Activated B cell treated with CpG ODN at 0.5 μM for 24 hours (primary cell): Measurements from ENCODE around the gene PARVA. TPM values are rescaled to one million over a fixed set of nuclear protein-coding genes. Genes with fewer than 3 reads are reported as not detected.

Experiments
- ATAC-seq: fragments of 200-7000 bp; cut with Tn5 transposase; one replicate; pipeline ENCODE4 v1.10.0; 2021; ENCODE audit warnings: low read depth, mild to moderate bottlenecking, moderate library complexity
- CTCF ChIA-PET: fragments of 350-600 bp; sonication (Branson Sonifier 250); formaldehyde crosslinking; loops from one replicate; lab custom pipeline; 2021; ENCODE audit warnings: antibody characterized with exemption; lab: Charles Lee
- POLR2A ChIA-PET: fragments of 350-600 bp; sonication (Branson Sonifier 250); formaldehyde crosslinking; loops from one replicate; lab custom pipeline; 2021; ENCODE audit warnings: antibody characterized with exemption; lab: Charles Lee
- DNase-seq: peaks from one replicate; pipeline ENCODE4 v3.0.0; 2022
- H3K27ac Mint-ChIP-seq: one replicate; pipeline ENCODE4 v1.8.0; 2020; ENCODE audit warnings: mixed read lengths
- H3K27me3 Mint-ChIP-seq: one replicate; pipeline ENCODE4 v1.8.0; 2021; ENCODE audit warnings: mixed read lengths
- H3K36me3 Mint-ChIP-seq: one replicate; pipeline ENCODE4 v1.8.0; 2021; ENCODE audit warnings: low read depth, mixed read lengths
- H3K4me1 Mint-ChIP-seq: one replicate; pipeline ENCODE4 v1.8.0; 2021; ENCODE audit warnings: mixed read lengths
- H3K4me3 Mint-ChIP-seq: one replicate; pipeline ENCODE4 v1.8.0; 2020; ENCODE audit warnings: mild to moderate bottlenecking, mixed read lengths
- H3K9me3 Mint-ChIP-seq: one replicate; pipeline ENCODE4 v1.8.0; 2020; ENCODE audit warnings: mixed read lengths
- intact Hi-C: fragments of 100-400 bp; cut with micrococcal nuclease; formaldehyde crosslinking; loops from one replicate; pipeline ENCODE4 v1.15.1; 2024
- total RNA-seq: library from RNA; stranded (reverse); gene quantifications from 2 replicates; pipeline ENCODE4 v1.2.3, GENCODE V29; 2022
- TF ChIP-seq, protein P1 (sequence below): fragments of 200-600 bp; IDR thresholded peaks from one replicate; pipeline ENCODE4 v1.8.0; 2022; ENCODE audit warnings: antibody characterized with exemption, mild to moderate bottlenecking

Gene PARVA
- total RNA-seq, 1 donor from 2014 or later, result not detected

- intact Hi-C loops, result no loop called here
- H3K27me3 Mint-ChIP-seq, result peaks cover 5% of the 10 kb centered on the region
- H3K27ac Mint-ChIP-seq, result no peak overlapping the region
- CTCF ChIA-PET, result no interaction called here
- H3K9me3 Mint-ChIP-seq, result no peaks in the 10 kb centered on the region
- POLR2A ChIA-PET, result no interaction called here
- TF ChIP-seq, protein P1, sequence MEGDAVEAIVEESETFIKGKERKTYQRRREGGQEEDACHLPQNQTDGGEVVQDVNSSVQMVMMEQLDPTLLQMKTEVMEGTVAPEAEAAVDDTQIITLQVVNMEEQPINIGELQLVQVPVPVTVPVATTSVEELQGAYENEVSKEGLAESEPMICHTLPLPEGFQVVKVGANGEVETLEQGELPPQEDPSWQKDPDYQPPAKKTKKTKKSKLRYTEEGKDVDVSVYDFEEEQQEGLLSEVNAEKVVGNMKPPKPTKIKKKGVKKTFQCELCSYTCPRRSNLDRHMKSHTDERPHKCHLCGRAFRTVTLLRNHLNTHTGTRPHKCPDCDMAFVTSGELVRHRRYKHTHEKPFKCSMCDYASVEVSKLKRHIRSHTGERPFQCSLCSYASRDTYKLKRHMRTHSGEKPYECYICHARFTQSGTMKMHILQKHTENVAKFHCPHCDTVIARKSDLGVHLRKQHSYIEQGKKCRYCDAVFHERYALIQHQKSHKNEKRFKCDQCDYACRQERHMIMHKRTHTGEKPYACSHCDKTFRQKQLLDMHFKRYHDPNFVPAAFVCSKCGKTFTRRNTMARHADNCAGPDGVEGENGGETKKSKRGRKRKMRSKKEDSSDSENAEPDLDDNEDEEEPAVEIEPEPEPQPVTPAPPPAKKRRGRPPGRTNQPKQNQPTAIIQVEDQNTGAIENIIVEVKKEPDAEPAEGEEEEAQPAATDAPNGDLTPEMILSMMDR, result no peak
- no peaks in the 10 kb centered on the region for H3K4me1 Mint-ChIP-seq
- H3K36me3 Mint-ChIP-seq, result no peaks in the 10 kb centered on the region
- H3K4me3 Mint-ChIP-seq, result no peak overlapping the region
- ATAC-seq (no peak), DNase-seq (no peak)
These were observed 40.6 kb downstream of the PARVA start for GRCh38 chr11:12417691-12418611.

DNA sequence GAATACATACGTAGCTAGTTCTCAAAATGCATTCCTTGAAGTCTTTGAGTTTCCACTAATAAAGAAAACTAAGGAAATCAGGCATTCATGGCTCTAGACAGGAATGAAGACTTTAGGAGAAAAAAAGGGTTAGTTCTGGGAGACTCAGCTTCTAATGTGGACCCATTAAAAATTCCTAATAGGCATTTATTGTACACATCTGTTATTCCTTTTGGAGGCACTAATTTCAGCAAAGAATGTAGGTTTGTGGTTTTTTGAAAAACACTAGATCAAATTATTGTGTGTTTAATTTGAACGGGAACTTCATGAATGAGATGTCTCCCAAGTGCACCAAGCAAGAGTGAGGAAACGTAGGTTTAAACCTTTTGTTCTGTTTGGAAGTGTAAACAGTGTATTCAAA lies 42.7 kb downstream of the PARVA start:
- CTCF ChIA-PET, result no interaction called here
- no peak overlapping the region for H3K27ac Mint-ChIP-seq
- H3K9me3 Mint-ChIP-seq, result no peaks in the 10 kb centered on the region
- TF ChIP-seq, protein P1, result no peak
- DNase-seq, result no peak
- H3K27me3 Mint-ChIP-seq, result peaks cover 2% of the 10 kb centered on the region
- intact Hi-C loops, result no loop called here
- H3K4me3 Mint-ChIP-seq, result no peak overlapping the region
- no peaks in the 10 kb centered on the region for H3K4me1 Mint-ChIP-seq
- ATAC-seq, result no peak
- POLR2A ChIA-PET, result no interaction called here
- no peaks in the 10 kb centered on the region for H3K36me3 Mint-ChIP-seq

DNA sequence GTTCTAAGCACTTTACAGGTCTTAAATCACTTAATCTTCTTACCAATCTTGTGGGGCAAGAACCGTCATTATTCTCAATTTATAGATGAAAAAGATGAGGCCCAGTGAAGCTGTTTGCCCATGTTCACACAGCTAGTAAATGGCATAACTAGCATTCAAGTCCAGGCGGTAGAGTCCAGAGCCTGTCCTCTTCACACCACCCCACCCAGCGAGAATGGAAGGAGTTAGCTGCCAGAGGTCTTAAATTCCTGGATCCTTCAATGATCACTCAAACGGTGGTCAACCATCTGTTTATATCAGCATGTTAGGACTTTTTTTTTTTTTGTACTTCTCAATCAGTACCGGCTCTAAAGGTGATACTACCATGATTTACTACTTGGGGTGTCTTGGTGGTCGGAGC lies 43.3 kb downstream of the PARVA start:
- no peak overlapping the region for H3K4me3 Mint-ChIP-seq
- no peaks in the 10 kb centered on the region for H3K4me1 Mint-ChIP-seq
- no peak for ATAC-seq
- ChIA-PET CTCF (no interaction called here), POLR2A (interaction anchor here (0.7 kb wide), 1 partner anchor 1659 kb away, joined by 3 read pairs; no protein-coding TSS in a partner anchor)
- H3K36me3 Mint-ChIP-seq, result no peaks in the 10 kb centered on the region
- no peak overlapping the region for H3K27ac Mint-ChIP-seq
- H3K9me3 Mint-ChIP-seq, result no peaks in the 10 kb centered on the region
- intact Hi-C loops, result no loop called here
- H3K27me3 Mint-ChIP-seq, result peaks cover 6% of the 10 kb centered on the region
- DNase-seq, result no peak
- TF ChIP-seq, protein P1, result no peak

DNA sequence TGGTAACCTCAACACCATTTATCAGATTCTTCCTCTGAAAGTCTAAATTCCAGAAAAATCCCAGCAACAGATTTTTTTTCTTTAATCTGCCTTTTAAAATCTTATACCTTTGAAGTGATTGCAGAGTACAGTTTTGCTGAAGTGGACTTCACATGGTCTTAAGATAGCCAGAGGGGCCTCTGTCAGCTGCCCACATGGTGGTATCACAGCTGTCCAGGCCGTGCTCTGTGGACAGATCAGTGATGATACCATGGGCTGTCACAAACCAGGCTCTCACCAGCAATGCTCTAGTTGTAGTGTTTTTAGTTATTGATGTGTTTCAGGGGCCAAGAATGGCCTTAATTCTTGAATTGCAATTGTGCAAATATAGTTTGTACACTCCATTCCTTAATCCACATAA lies 44.0 kb downstream of the PARVA start:
- DNase-seq (no peak), ATAC-seq (no peak)
- H3K9me3 Mint-ChIP-seq, result no peaks in the 10 kb centered on the region
- no peak overlapping the region for H3K4me3 Mint-ChIP-seq
- POLR2A ChIA-PET, result interaction anchor here (0.7 kb wide), 1 partner anchor 1658 kb away, joined by 3 read pairs; no protein-coding TSS in a partner anchor
- TF ChIP-seq, protein P1, result no peak
- intact Hi-C loops, result no loop called here
- no peak overlapping the region for H3K27ac Mint-ChIP-seq
- CTCF ChIA-PET, result no interaction called here
- H3K36me3 Mint-ChIP-seq, result no peaks in the 10 kb centered on the region
- H3K27me3 Mint-ChIP-seq, result peaks cover 6% of the 10 kb centered on the region
- H3K4me1 Mint-ChIP-seq, result no peaks in the 10 kb centered on the region

DNA sequence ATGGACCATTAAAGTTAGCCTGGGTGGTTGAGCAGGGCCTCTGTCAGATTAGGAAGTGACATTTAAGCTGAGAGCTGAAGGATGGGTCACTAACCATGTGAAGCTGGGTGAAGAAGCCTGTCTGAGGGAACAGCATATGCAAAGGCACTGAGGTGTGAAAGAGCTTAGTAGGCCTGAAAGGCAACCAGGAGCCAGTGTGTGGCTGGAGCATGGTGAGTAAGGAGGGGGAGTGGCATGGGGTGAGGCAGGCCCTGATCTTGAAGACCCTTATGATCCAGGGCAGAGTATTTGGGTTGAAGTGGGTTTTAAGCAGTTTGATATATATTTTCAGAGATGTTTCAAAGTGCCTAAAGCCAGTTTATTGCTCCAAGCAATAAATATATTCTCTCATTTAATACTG lies 48.8 kb downstream of the PARVA start:
- ChIA-PET CTCF (no interaction called here), POLR2A (no interaction called here)
- ATAC-seq, result no peak
- Mint-ChIP-seq H3K4me1 (no peaks in the 10 kb centered on the region), H3K27ac (no peak overlapping the region), H3K4me3 (no peak overlapping the region), H3K36me3 (no peaks in the 10 kb centered on the region), H3K27me3 (peaks cover 4% of the 10 kb centered on the region), H3K9me3 (no peaks in the 10 kb centered on the region)
- TF ChIP-seq, protein P1, result no peak
- intact Hi-C loops, result no loop called here
- DNase-seq, result no peak
